Vagina (tissue), 2 donors: ENCODE results near the gene NPC2. TPM values are rescaled to one million over a fixed set of nuclear protein-coding genes. Genes with fewer than 3 reads are reported as not detected.

Experiments used
- DNase-seq, 2 donors: peaks; one replicate each; pipeline ENCODE4 v3.0.0-alpha.2; 2017; ENCODE audit errors: extremely low spot score in 2 of 2
- H3K27ac ChIP-seq: fragments of 200-600 bp; sonication (generic); one replicate; pipeline ENCODE4 v1.5.1; 2019
- H3K27me3 ChIP-seq: fragments of 200-600 bp; sonication (generic); one replicate; pipeline ENCODE4 v1.5.1; 2019
- H3K36me3 ChIP-seq, 2 donors: fragments of 200-600 bp; sonication (generic); one replicate each; pipeline ENCODE4 v1.5.1; 2017 to 2019
- H3K4me1 ChIP-seq: fragments of 200-600 bp; sonication (generic); one replicate; pipeline ENCODE4 v1.5.1; 2019
- H3K4me3 ChIP-seq, 2 donors: fragments of 200-600 bp; sonication (generic); 1 replicate in 1 of 2; 2 replicates in 1 of 2; pipeline ENCODE4 v1.5.1; 2016 to 2019
- H3K9me3 ChIP-seq: fragments of 200-600 bp; sonication (generic); one replicate; pipeline ENCODE4 v1.5.1; 2019
- POLR2A ChIP-seq, 2 donors: fragments of 450-650 bp; IDR thresholded peaks; one replicate each; pipeline ENCODE4 v1.6.1; 2017; ENCODE audit warnings: antibody characterized with exemption in 2 of 2, mild to moderate bottlenecking in 2 of 2, moderate library complexity in 2 of 2
- POLR2AphosphoS5 ChIP-seq, 2 donors: sonication (generic); formaldehyde crosslinking; IDR thresholded peaks; one replicate each; pipeline ENCODE4 v1.9.0; 2017; ENCODE audit warnings: antibody characterized with exemption in 2 of 2, mild to moderate bottlenecking in 2 of 2, low read depth in 1 of 2; ENCODE audit not compliant: insufficient read depth in 1 of 2
- intact Hi-C: fragments of 100-400 bp; cut with DNase I; formaldehyde crosslinking; loops from one replicate; pipeline ENCODE4 v1.15.1; 2023
- total RNA-seq: library from RNA; depleted of rRNA; stranded (reverse); fragments of >200 nt; gene quantifications from one replicate; pipeline ENCODE4 v1.2.3, GENCODE V29; 2016
- TF ChIP-seq, protein P1 (sequence below), 3 experiments: fragments of 450-650 bp in 2 of 3; fragments of 200-600 bp in 1 of 3; sonication (generic) in 1 of 3; IDR thresholded peaks; one replicate each; pipeline ENCODE4 v1.5.1; 2017 to 2019; ENCODE audit warnings: antibody characterized with exemption in 3 of 3, mild to moderate bottlenecking in 2 of 3, moderate library complexity in 2 of 3

NPC2 gene
- total RNA-seq, 1 donor from 2014 or later = 165 TPM

DNA sequence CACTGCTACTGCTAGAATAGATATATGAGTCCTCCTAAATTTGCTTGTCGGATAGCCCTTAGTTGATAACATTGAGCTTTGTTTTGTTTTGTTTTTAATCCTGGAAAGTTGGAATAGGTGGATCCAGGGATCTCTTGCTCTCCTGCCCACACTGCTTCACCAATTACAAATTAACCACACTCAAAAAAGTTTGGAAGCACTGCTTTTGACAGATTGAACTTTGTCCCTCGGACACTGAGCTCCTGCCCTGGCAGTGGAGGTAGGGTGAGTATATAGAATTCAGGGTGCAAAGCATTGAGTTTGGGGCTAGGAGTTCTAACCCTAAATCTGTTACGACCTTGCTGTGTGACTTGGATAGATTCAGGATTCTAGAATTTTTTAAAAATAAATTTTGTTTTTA lies 52.0 kb downstream of the NPC2 start:
- no peaks in the 10 kb centered on the region for H3K36me3 ChIP-seq
- H3K4me1 ChIP-seq = no peaks in the 10 kb centered on the region
- no peak overlapping the region for H3K27ac ChIP-seq
- no peaks in the 10 kb centered on the region for H3K9me3 ChIP-seq
- intact Hi-C loops = no loop called here
- TF ChIP-seq POLR2AphosphoS5 (IDR thresholded peaks at IDR 0.05; ENCODE audit: insufficient read depth in 1 of 2, low read depth in 1 of 2) (no peak), POLR2A (IDR thresholded peaks at IDR 0.05) (no peak)
- TF ChIP-seq, protein P1, sequence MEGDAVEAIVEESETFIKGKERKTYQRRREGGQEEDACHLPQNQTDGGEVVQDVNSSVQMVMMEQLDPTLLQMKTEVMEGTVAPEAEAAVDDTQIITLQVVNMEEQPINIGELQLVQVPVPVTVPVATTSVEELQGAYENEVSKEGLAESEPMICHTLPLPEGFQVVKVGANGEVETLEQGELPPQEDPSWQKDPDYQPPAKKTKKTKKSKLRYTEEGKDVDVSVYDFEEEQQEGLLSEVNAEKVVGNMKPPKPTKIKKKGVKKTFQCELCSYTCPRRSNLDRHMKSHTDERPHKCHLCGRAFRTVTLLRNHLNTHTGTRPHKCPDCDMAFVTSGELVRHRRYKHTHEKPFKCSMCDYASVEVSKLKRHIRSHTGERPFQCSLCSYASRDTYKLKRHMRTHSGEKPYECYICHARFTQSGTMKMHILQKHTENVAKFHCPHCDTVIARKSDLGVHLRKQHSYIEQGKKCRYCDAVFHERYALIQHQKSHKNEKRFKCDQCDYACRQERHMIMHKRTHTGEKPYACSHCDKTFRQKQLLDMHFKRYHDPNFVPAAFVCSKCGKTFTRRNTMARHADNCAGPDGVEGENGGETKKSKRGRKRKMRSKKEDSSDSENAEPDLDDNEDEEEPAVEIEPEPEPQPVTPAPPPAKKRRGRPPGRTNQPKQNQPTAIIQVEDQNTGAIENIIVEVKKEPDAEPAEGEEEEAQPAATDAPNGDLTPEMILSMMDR (IDR thresholded peaks at IDR 0.05) = no peak
- H3K4me3 ChIP-seq = no peak overlapping the region
- no peaks in the 10 kb centered on the region for H3K27me3 ChIP-seq
- DNase-seq = no peak

DNA sequence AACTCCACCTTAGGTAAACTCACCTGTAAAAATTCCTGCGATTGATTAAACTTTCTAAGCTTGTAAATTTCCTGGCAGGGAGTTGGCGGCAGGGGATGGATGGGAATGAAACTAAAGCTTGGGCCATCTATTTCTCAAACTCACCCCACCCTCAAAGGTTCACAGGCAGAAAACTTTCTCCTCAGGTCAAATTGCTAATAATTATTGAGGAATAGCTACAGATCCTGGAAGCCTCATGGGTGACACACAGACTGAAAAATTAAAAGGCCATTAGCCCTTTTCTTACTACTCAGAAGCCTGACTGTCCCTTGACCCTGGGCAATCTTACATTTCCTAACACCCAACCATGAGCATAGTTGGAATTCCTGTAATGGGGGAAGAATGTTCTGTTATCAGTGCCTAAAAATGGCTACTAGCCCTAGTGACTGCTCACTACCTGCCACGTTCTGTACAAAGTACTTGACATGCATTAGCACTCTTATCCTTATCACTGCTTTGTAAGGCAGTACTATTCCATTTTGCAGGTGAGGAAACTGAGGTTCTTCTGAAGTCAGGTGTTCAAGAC lies 54.7 kb downstream of the NPC2 start:
- no peaks in the 10 kb centered on the region for H3K36me3 ChIP-seq
- no peak overlapping the region for H3K4me3 ChIP-seq
- TF ChIP-seq POLR2AphosphoS5 (IDR thresholded peaks at IDR 0.05; ENCODE audit: insufficient read depth in 1 of 2, low read depth in 1 of 2) (no peak), POLR2A (IDR thresholded peaks at IDR 0.05) (no peak)
- TF ChIP-seq, protein P1 (IDR thresholded peaks at IDR 0.05) = no peak
- H3K27me3 ChIP-seq = no peaks in the 10 kb centered on the region
- no peaks in the 10 kb centered on the region for H3K9me3 ChIP-seq
- H3K27ac ChIP-seq = no peak overlapping the region
- no peaks in the 10 kb centered on the region for H3K4me1 ChIP-seq
- intact Hi-C loops = no loop called here
- no peak for DNase-seq

DNA sequence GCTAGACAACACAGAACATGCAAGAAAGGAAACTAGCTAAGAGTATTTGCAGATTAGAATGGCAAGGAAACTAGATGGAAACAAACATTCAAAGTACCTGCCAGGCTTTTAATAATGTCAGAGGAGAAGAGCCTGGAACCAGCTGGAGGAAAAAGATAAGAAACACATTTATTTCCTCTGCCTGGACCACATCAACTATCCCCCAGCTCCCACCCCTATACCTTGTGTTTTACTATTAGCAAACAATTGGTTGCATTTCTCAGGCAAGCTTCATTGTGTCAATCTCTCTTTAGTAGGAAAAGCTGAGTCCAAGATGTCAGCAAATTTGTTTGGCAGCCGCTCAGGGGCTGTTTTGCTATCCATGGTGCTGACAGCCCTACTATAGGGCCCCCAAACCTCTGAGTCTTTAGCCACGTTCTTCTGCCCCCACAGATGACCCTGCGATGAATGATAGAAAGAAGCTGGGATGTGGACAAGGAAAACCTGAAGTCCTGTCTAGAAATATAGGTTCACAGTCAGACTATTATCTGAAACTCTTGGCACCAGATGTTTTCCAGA lies 55.5 kb downstream of the NPC2 start:
- DNase-seq = no peak
- no peak overlapping the region for H3K4me3 ChIP-seq

GRCh38 chr14:74434294-74434693 lies 58.8 kb downstream of the NPC2 start:
- H3K27me3 ChIP-seq = no peaks in the 10 kb centered on the region
- TF ChIP-seq POLR2A (IDR thresholded peaks at IDR 0.05) (no peak), POLR2AphosphoS5 (IDR thresholded peaks at IDR 0.05; ENCODE audit: insufficient read depth in 1 of 2, low read depth in 1 of 2) (no peak)
- TF ChIP-seq, protein P1 (IDR thresholded peaks at IDR 0.05) = no peak
- intact Hi-C loops = no loop called here
- no peaks in the 10 kb centered on the region for H3K9me3 ChIP-seq
- H3K4me1 ChIP-seq = no peaks in the 10 kb centered on the region
- H3K4me3 ChIP-seq = no peak overlapping the region
- no peaks in the 10 kb centered on the region for H3K36me3 ChIP-seq
- DNase-seq = peak in 1 of 2 donors; percentile 2
- H3K27ac ChIP-seq = no peak overlapping the region

More for the DNA sequence above, 55.5 kb downstream of the NPC2 start:
- Histone ChIP-seq H3K36me3 (no peaks in the 10 kb centered on the region), H3K9me3 (no peaks in the 10 kb centered on the region), H3K4me1 (no peaks in the 10 kb centered on the region), H3K27ac (no peak overlapping the region), H3K27me3 (no peaks in the 10 kb centered on the region)
- TF ChIP-seq POLR2A (IDR thresholded peaks at IDR 0.05) (no peak), POLR2AphosphoS5 (IDR thresholded peaks at IDR 0.05; ENCODE audit: insufficient read depth in 1 of 2, low read depth in 1 of 2) (no peak)
- TF ChIP-seq, protein P1 (IDR thresholded peaks at IDR 0.05) = no peak
- intact Hi-C loops = no loop called here

- H3K36me3 ChIP-seq = no peaks in the 10 kb centered on the region
- no peaks in the 10 kb centered on the region for H3K27me3 ChIP-seq
- no peak overlapping the region for H3K27ac ChIP-seq
- intact Hi-C loops = no loop called here
- H3K4me3 ChIP-seq = no peak overlapping the region
- TF ChIP-seq, protein P1 (IDR thresholded peaks at IDR 0.05) = no peak
- TF ChIP-seq POLR2AphosphoS5 (IDR thresholded peaks at IDR 0.05; ENCODE audit: insufficient read depth in 1 of 2, low read depth in 1 of 2) = no peak
- no peak for TF ChIP-seq POLR2A (IDR thresholded peaks at IDR 0.05)
- peaks cover 6% of the 10 kb centered on the region for H3K4me1 ChIP-seq
- DNase-seq = peak; percentile 16 to 43
- H3K9me3 ChIP-seq = no peaks in the 10 kb centered on the region
These were observed 63.1 kb downstream of the NPC2 start for GRCh38 chr14:74429991-74430390.
